Activated naive CD8-positive, alpha-beta T cell treated with anti-CD3 and anti-CD28 coated beads, Interleukin-2, amount 10 ng/mL, durations not matched to agents 7 days and 5 days (primary cell): ENCODE data around the gene FAM149B1. TPM values are rescaled to one million over a fixed set of nuclear protein-coding genes. Genes with fewer than 3 reads are reported as not detected.

Experiments used
- ATAC-seq: fragments of 150-1000 bp; cut with Tn5 transposase; one replicate; pipeline ENCODE4 v1.10.0; 2021; ENCODE audit warnings: low read depth, moderate library complexity
- POLR2A ChIA-PET: fragments of 350-600 bp; sonication (Branson Sonifier 250); formaldehyde crosslinking; loops from one replicate; lab custom pipeline; 2021; ENCODE audit warnings: antibody characterized with exemption; lab: Charles Lee
- DNase-seq: peaks from one replicate; pipeline ENCODE4 v3.0.0; 2021
- H3K27ac Mint-ChIP-seq: one replicate; pipeline ENCODE4 v1.8.0; 2022; ENCODE audit warnings: mild to moderate bottlenecking, mixed read lengths
- H3K27me3 Mint-ChIP-seq: one replicate; pipeline ENCODE4 v1.8.0; 2022; ENCODE audit warnings: mild to moderate bottlenecking, moderate library complexity, mixed read lengths
- H3K36me3 Mint-ChIP-seq: one replicate; pipeline ENCODE4 v1.8.0; 2021; ENCODE audit warnings: mild to moderate bottlenecking, mixed read lengths
- H3K4me1 Mint-ChIP-seq: one replicate; pipeline ENCODE4 v1.8.0; 2021; ENCODE audit warnings: mixed read lengths
- H3K4me3 Mint-ChIP-seq: one replicate; pipeline ENCODE4 v1.8.0; 2022; ENCODE audit warnings: mild to moderate bottlenecking, moderate library complexity, mixed read lengths
- H3K9me3 Mint-ChIP-seq: one replicate; pipeline ENCODE4 v1.8.0; 2021; ENCODE audit warnings: mixed read lengths
- total RNA-seq, 2 experiments: library from RNA; stranded (reverse); gene quantifications; one replicate each; pipeline ENCODE4 v1.2.3, GENCODE V29; 2021

The FAM149B1 gene
- total RNA-seq, 2 experiments from 2014 or later: 15.6 to 18.4 TPM

GRCh38 chr10:73225518-73225917 is 57.6 kb downstream of the FAM149B1 start:
- no peaks in the 10 kb centered on the region for H3K9me3 Mint-ChIP-seq
- POLR2A ChIA-PET: interaction anchor here (1.4 kb wide), 1 partner anchor 22 kb away, joined by 3 read pairs; the partner anchor contains the start of gene DNAJC9
- DNase-seq (no peak), ATAC-seq (no peak)
- H3K4me3 Mint-ChIP-seq: no peak overlapping the region
- H3K27me3 Mint-ChIP-seq: no peaks in the 10 kb centered on the region
- H3K27ac Mint-ChIP-seq: no peak overlapping the region
- no peaks in the 10 kb centered on the region for H3K4me1 Mint-ChIP-seq
- peaks cover 7% of the 10 kb centered on the region for H3K36me3 Mint-ChIP-seq

GRCh38 chr10:73226663-73227062 is 58.7 kb downstream of the FAM149B1 start:
- ATAC-seq (no peak), DNase-seq (no peak)
- Mint-ChIP-seq H3K36me3 (peaks cover 3% of the 10 kb centered on the region), H3K27ac (no peak overlapping the region), H3K9me3 (no peaks in the 10 kb centered on the region), H3K27me3 (no peaks in the 10 kb centered on the region), H3K4me1 (no peaks in the 10 kb centered on the region), H3K4me3 (no peak overlapping the region)
- POLR2A ChIA-PET: interaction anchor here (1.4 kb wide), 1 partner anchor 21 kb away, joined by 3 read pairs; the partner anchor contains the start of gene DNAJC9

DNA sequence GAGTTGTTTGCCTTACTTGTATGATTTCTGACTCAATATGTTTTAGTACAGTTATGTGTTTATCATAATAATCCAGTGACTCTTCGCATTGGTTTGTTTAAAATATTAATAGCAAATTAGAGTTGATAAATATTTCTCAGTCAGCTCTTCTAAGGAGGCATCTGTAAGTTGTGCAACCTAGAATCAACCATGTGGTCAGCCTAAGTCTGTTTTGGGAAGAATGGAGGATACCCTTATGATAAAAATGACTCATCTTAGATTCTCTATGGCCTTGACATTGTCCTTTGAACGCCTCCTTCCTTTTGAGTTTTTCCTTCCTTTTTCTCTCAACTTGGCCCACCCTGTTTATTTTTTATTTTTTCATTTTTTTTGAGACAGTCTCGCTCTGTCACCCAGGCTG is 60.3 kb downstream of the FAM149B1 start:
- no peaks in the 10 kb centered on the region for H3K27me3 Mint-ChIP-seq
- no peak overlapping the region for H3K27ac Mint-ChIP-seq
- H3K4me3 Mint-ChIP-seq: no peak overlapping the region
- no peaks in the 10 kb centered on the region for H3K4me1 Mint-ChIP-seq
- H3K36me3 Mint-ChIP-seq: peaks cover 7% of the 10 kb centered on the region
- ATAC-seq (no peak), DNase-seq (no peak)
- POLR2A ChIA-PET: no interaction called here
- no peaks in the 10 kb centered on the region for H3K9me3 Mint-ChIP-seq

GRCh38 chr10:73229567-73229966 is 61.6 kb downstream of the FAM149B1 start:
- DNase-seq: no peak
- Mint-ChIP-seq H3K9me3 (no peaks in the 10 kb centered on the region), H3K27me3 (no peaks in the 10 kb centered on the region), H3K27ac (no peak overlapping the region), H3K4me3 (no peak overlapping the region), H3K36me3 (peaks cover 7% of the 10 kb centered on the region), H3K4me1 (no peaks in the 10 kb centered on the region)
- no peak for ATAC-seq
- POLR2A ChIA-PET: interaction anchor here (0.8 kb wide), 2 partner anchors 9 to 129 kb away, joined by 3 to 4 read pairs; partner anchors contain the start of gene CFAP70

DNA sequence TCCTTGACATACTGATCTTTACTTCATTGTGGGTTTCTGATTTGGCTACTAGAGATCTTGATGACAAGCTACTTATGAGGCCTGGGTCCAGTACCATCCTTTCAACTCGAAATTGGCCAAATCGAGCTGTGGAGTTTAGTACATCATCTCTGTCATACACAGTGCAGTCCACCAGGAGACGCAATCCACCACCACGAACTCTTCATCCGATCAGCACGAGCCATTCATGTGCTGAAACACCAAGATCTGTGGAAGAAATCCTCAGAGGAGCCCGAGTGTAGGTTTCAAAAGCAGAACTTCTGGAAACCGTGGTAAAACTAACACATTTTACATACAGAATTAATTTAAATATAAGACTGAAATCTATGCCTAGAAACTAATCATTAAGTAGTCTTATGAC is 65.0 kb downstream of the FAM149B1 start:
- peaks cover 1% of the 10 kb centered on the region for H3K4me1 Mint-ChIP-seq
- no peaks in the 10 kb centered on the region for H3K9me3 Mint-ChIP-seq
- ATAC-seq (no peak), DNase-seq (no peak)
- peaks cover 11% of the 10 kb centered on the region for H3K36me3 Mint-ChIP-seq
- POLR2A ChIA-PET: no interaction called here
- H3K27me3 Mint-ChIP-seq: no peaks in the 10 kb centered on the region
- no peak overlapping the region for H3K4me3 Mint-ChIP-seq
- no peak overlapping the region for H3K27ac Mint-ChIP-seq

DNA sequence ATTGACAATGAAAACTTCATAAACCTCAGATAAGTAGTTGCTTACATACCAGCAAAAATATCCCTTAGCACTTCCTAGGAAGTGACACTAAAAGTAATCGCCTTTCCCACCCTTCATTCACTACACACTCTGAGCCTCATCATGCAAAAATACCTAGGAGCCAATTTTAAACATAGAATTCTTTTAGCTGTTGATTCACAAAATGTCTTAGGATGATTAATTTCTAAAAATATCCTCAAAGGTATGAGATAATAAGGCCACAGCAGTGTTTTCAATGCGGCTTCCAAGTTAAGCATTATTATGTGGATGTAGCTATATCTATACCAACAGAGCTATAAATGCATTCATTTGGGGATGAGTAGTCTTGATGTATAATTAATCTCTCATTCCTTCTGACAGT is 66.0 kb downstream of the FAM149B1 start:
- Mint-ChIP-seq H3K4me3 (no peak overlapping the region), H3K36me3 (peaks cover 12% of the 10 kb centered on the region), H3K27me3 (no peaks in the 10 kb centered on the region), H3K27ac (no peak overlapping the region), H3K4me1 (peaks cover 1% of the 10 kb centered on the region), H3K9me3 (no peaks in the 10 kb centered on the region)
- POLR2A ChIA-PET: interaction anchor here (0.6 kb wide), 1 partner anchor 63 kb away, joined by 5 read pairs; no protein-coding TSS in a partner anchor
- DNase-seq: no peak
- no peak for ATAC-seq

DNA sequence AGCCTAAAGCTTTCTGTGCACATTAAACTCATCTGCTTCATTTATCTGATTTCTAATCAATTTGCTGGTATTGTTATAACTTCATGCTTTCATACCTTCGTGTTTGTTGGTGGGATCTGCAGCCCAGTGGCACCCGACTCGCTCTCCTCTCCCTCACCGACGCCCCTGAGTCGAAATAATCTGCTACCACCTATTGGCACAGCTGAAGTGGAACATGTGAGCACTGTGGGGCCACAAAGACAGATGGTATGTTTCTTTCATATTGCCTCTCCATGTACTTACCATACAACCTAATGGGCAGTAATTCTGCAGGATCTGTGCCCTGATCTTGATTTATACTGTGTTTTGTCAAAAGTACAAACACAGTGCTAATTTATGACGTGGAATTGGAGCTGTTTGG is 66.8 kb downstream of the FAM149B1 start:
- Mint-ChIP-seq H3K27me3 (no peaks in the 10 kb centered on the region), H3K4me1 (peaks cover 1% of the 10 kb centered on the region), H3K4me3 (no peak overlapping the region), H3K9me3 (no peaks in the 10 kb centered on the region), H3K36me3 (peaks cover 14% of the 10 kb centered on the region), H3K27ac (no peak overlapping the region)
- POLR2A ChIA-PET: no interaction called here
- DNase-seq: no peak
- no peak for ATAC-seq

- Mint-ChIP-seq H3K4me3 (no peak overlapping the region), H3K4me1 (peaks cover 25% of the 10 kb centered on the region), H3K9me3 (no peaks in the 10 kb centered on the region), H3K36me3 (peaks cover 34% of the 10 kb centered on the region), H3K27me3 (no peaks in the 10 kb centered on the region), H3K27ac (no peak overlapping the region)
- ATAC-seq (no peak), DNase-seq (no peak)
- POLR2A ChIA-PET: interaction anchor here (0.7 to 2.1 kb wide), 3 partner anchors 8 to 14 kb away, joined by 4 to 14 read pairs (median 7); partner anchors contain the start of genes DNAJC9 and MRPS16
Measured at GRCh38 chr10:73238990-73239566, 71.2 kb downstream of the FAM149B1 start.

GRCh38 chr10:73239908-73240307 is 72.0 kb downstream of the FAM149B1 start:
- no peaks in the 10 kb centered on the region for H3K27me3 Mint-ChIP-seq
- no peak overlapping the region for H3K4me3 Mint-ChIP-seq
- DNase-seq (no peak), ATAC-seq (no peak)
- POLR2A ChIA-PET: no interaction called here
- H3K9me3 Mint-ChIP-seq: no peaks in the 10 kb centered on the region
- H3K4me1 Mint-ChIP-seq: peaks cover 32% of the 10 kb centered on the region
- H3K27ac Mint-ChIP-seq: no peak overlapping the region
- H3K36me3 Mint-ChIP-seq: peaks cover 38% of the 10 kb centered on the region

GRCh38 chr10:73244866-73245477 is 77.1 kb downstream of the FAM149B1 start:
- H3K4me1 Mint-ChIP-seq: peaks cover 53% of the 10 kb centered on the region

GRCh38 chr10:73246322-73246645 is 78.4 kb downstream of the FAM149B1 start:
- Mint-ChIP-seq H3K9me3 (no peaks in the 10 kb centered on the region), H3K4me1 (peaks cover 57% of the 10 kb centered on the region), H3K36me3 (peaks cover 50% of the 10 kb centered on the region), H3K27me3 (no peaks in the 10 kb centered on the region), H3K4me3 (peak overlapping the region; percentile 100), H3K27ac (peak overlapping the region; percentile 97)
- DNase-seq (no peak), ATAC-seq (no peak)
- POLR2A ChIA-PET: interaction anchor here (0.6 to 2.7 kb wide), 19 partner anchors 8 to 973 kb away, joined by 3 to 20 read pairs (median 5); partner anchors contain the start of genes ANXA7, CFAP70, CHCHD1 and DDIT4

More at GRCh38 chr10:73244866-73245477, 77.1 kb downstream of the FAM149B1 start:
- Mint-ChIP-seq H3K36me3 (peaks cover 51% of the 10 kb centered on the region), H3K9me3 (no peaks in the 10 kb centered on the region), H3K27ac (peak overlapping the region; percentile 71), H3K4me3 (peak overlapping the region; percentile 100), H3K27me3 (no peaks in the 10 kb centered on the region)
- no peak for DNase-seq
- no peak for ATAC-seq
- POLR2A ChIA-PET: interaction anchor here (1.0 kb wide), 1 partner anchor 168 kb away, joined by 8 read pairs; no protein-coding TSS in a partner anchor

GRCh38 chr10:73246646-73247508 is 79.0 kb downstream of the FAM149B1 start, which contains the start of gene DNAJC9:
TSS of gene DNAJC9 (minus strand) at chr10:73247255. CDS start at chr10:73247189, 66 bp downstream.
- peaks cover 58% of the 10 kb centered on the region for H3K4me1 Mint-ChIP-seq
- peak; percentile 99 for DNase-seq
- H3K27ac Mint-ChIP-seq: peak within 1 kb of the TSS; percentile 97
- H3K27me3 Mint-ChIP-seq: no peaks in the 10 kb centered on the region
- ATAC-seq: peak; percentile 94
- POLR2A ChIA-PET: interaction anchor here (0.5 to 2.7 kb wide), 26 partner anchors 9 to 973 kb away, joined by 3 to 20 read pairs (median 4); partner anchors contain the start of genes ANXA7, CFAP70, CHCHD1 and DDIT4
- peak within 1 kb of the TSS; percentile 100 for H3K4me3 Mint-ChIP-seq
- H3K36me3 Mint-ChIP-seq: peaks cover 50% of the 10 kb centered on the region
- H3K9me3 Mint-ChIP-seq: no peaks in the 10 kb centered on the region
